Measurements from ENCODE around the gene SPRR4.

Gene SPRR4

GRCh38 chr1:152940614-152941013 is 29.8 kb upstream of the SPRR4 start:
- Histone ChIP-seq H3K9me3 (replicated peaks; ENCODE audit: insufficient read depth, low read length) (no peaks in the 10 kb centered on the region), H3K9ac (ENCODE audit: low read length) (no peak overlapping the region), H2AFZ (ENCODE audit: low read length) (no peak overlapping the region), H3K4me2 (ENCODE audit: low read depth, low read length) (no peak overlapping the region), H3K27me3 (replicated peaks; ENCODE audit: insufficient read depth, low read length) (no peaks in the 10 kb centered on the region), H4K20me1 (ENCODE audit: insufficient read depth, low read length) (no peaks in the 10 kb centered on the region), H3K4me1 (ENCODE audit: low read length) (no peaks in the 10 kb centered on the region), H3F3A (ENCODE audit: insufficient read depth, low read length) (no peaks in the 10 kb centered on the region), H3K27ac (ENCODE audit: low read length) (no peak overlapping the region), H3K4me3 (ENCODE audit: low read length) (no peak overlapping the region), H3K9me2 (replicated peaks; ENCODE audit: insufficient read depth, low read length) (no peaks in the 10 kb centered on the region), H3K79me2 (ENCODE audit: low read length) (no peaks in the 10 kb centered on the region), H3K36me3 (replicated peaks; ENCODE audit: insufficient read depth, low read length) (no peaks in the 10 kb centered on the region)
- no peak for DNase-seq
- TF ChIP-seq EZH2phosphoT487 (IDR thresholded peaks at IDR 0.05; ENCODE audit: low read length) (no peak), EZH2 (optimal IDR thresholded peaks at IDR 0.05; ENCODE audit: low read depth, low read length) (no peak), CTCF (IDR thresholded peaks at IDR 0.05; ENCODE audit: low read length) (no peak)

GRCh38 chr1:152941037-152941711 is 29.3 kb upstream of the SPRR4 start:
- H3K9ac ChIP-seq (ENCODE audit: low read length) = no peak overlapping the region
- H3K9me2 ChIP-seq (replicated peaks; ENCODE audit: insufficient read depth, low read length) = no peaks in the 10 kb centered on the region
- TF ChIP-seq CTCF (IDR thresholded peaks at IDR 0.05; ENCODE audit: low read length) (no peak), EZH2phosphoT487 (IDR thresholded peaks at IDR 0.05; ENCODE audit: low read length) (no peak), EZH2 (optimal IDR thresholded peaks at IDR 0.05; ENCODE audit: low read depth, low read length) (no peak)
- no peaks in the 10 kb centered on the region for H3K79me2 ChIP-seq (ENCODE audit: low read length)
- H4K20me1 ChIP-seq (ENCODE audit: insufficient read depth, low read length) = no peaks in the 10 kb centered on the region
- H3K4me3 ChIP-seq (ENCODE audit: low read length) = no peak overlapping the region
- H3K9me3 ChIP-seq (replicated peaks; ENCODE audit: insufficient read depth, low read length) = no peaks in the 10 kb centered on the region
- DNase-seq = no peak
- H2AFZ ChIP-seq (ENCODE audit: low read length) = no peak overlapping the region
- H3K4me1 ChIP-seq (ENCODE audit: low read length) = no peaks in the 10 kb centered on the region
- H3K27ac ChIP-seq (ENCODE audit: low read length) = no peak overlapping the region
- no peak overlapping the region for H3K4me2 ChIP-seq (ENCODE audit: low read depth, low read length)
- H3F3A ChIP-seq (ENCODE audit: insufficient read depth, low read length) = no peaks in the 10 kb centered on the region
- H3K27me3 ChIP-seq (replicated peaks; ENCODE audit: insufficient read depth, low read length) = no peaks in the 10 kb centered on the region
- no peaks in the 10 kb centered on the region for H3K36me3 ChIP-seq (replicated peaks; ENCODE audit: insufficient read depth, low read length)

GRCh38 chr1:152942161-152942560 is 28.3 kb upstream of the SPRR4 start:
- no peak overlapping the region for H3K27ac ChIP-seq (ENCODE audit: low read length)
- no peak for TF ChIP-seq EZH2 (optimal IDR thresholded peaks at IDR 0.05; ENCODE audit: low read depth, low read length)
- no peak for TF ChIP-seq CTCF (IDR thresholded peaks at IDR 0.05; ENCODE audit: low read length)
- TF ChIP-seq EZH2phosphoT487 (IDR thresholded peaks at IDR 0.05; ENCODE audit: low read length) = no peak
- H3K36me3 ChIP-seq (replicated peaks; ENCODE audit: insufficient read depth, low read length) = no peaks in the 10 kb centered on the region
- H3F3A ChIP-seq (ENCODE audit: insufficient read depth, low read length) = no peaks in the 10 kb centered on the region
- no peaks in the 10 kb centered on the region for H4K20me1 ChIP-seq (ENCODE audit: insufficient read depth, low read length)
- H3K9me2 ChIP-seq (replicated peaks; ENCODE audit: insufficient read depth, low read length) = no peaks in the 10 kb centered on the region
- no peaks in the 10 kb centered on the region for H3K79me2 ChIP-seq (ENCODE audit: low read length)
- no peaks in the 10 kb centered on the region for H3K4me1 ChIP-seq (ENCODE audit: low read length)
- no peak overlapping the region for H2AFZ ChIP-seq (ENCODE audit: low read length)
- DNase-seq = no peak
- H3K27me3 ChIP-seq (replicated peaks; ENCODE audit: insufficient read depth, low read length) = no peaks in the 10 kb centered on the region
- H3K4me3 ChIP-seq (ENCODE audit: low read length) = no peak overlapping the region
- H3K9me3 ChIP-seq (replicated peaks; ENCODE audit: insufficient read depth, low read length) = no peaks in the 10 kb centered on the region
- H3K4me2 ChIP-seq (ENCODE audit: low read depth, low read length) = no peak overlapping the region
- H3K9ac ChIP-seq (ENCODE audit: low read length) = no peak overlapping the region

Data from MM.1S (cell line).